Measurements from ENCODE around the gene CHAMP1. TPM values are rescaled to one million over a fixed set of nuclear protein-coding genes. Genes with fewer than 3 reads are reported as not detected.
"Not testable (repeated sequence)": the region's sequence is repeated elsewhere in the genome, so short reads cannot be mapped to it uniquely, and the experiment has no call there.

CHAMP1 gene
- total RNA-seq, 1 experiment from 2014 or later = 23.4 TPM

GRCh38 chr13:114334305-114335053 lies 20.2 kb downstream of the CHAMP1 start:
- H3K27me3 ChIP-seq = no peaks in the 10 kb centered on the region
- no peak overlapping the region for H3K27ac ChIP-seq
- H3K4me3 ChIP-seq = no peak overlapping the region
- no peaks in the 10 kb centered on the region for H3K36me3 ChIP-seq
- DNase-seq = no peak
- 0 out of 2 replicates have a peak, but pooled peaks cover 5% of the 10 kb centered on the region for H3K4me1 ChIP-seq
- H3K9me3 ChIP-seq (replicated peaks) = no peaks in the 10 kb centered on the region

- not testable (repeated sequence) for DNase-seq; H3K9me3 ChIP-seq (replicated peaks); H3K27ac ChIP-seq; H3K4me1 ChIP-seq; H3K36me3 ChIP-seq; H3K4me3 ChIP-seq; H3K27me3 ChIP-seq
Observed at GRCh38 chr13:114336457-114336856, 22.2 kb downstream of the CHAMP1 start.

GRCh38 chr13:114338959-114339358 lies 24.7 kb downstream of the CHAMP1 start:
- Histone ChIP-seq H3K27me3 (no peaks in the 10 kb centered on the region), H3K9me3 (replicated peaks) (no peaks in the 10 kb centered on the region), H3K4me3 (no peak overlapping the region), H3K4me1 (0 out of 2 replicates have a peak, but pooled peaks cover 4% of the 10 kb centered on the region), H3K36me3 (no peaks in the 10 kb centered on the region), H3K27ac (no peak overlapping the region)
- no peak for DNase-seq

GRCh38 chr13:114339857-114340534 lies 25.7 kb downstream of the CHAMP1 start:
- DNase-seq = peak; percentile 25 to 48

GRCh38 chr13:114341003-114341777 lies 26.9 kb downstream of the CHAMP1 start:
- H3K27me3 ChIP-seq = no peaks in the 10 kb centered on the region
- no peaks in the 10 kb centered on the region for H3K9me3 ChIP-seq (replicated peaks)
- H3K27ac ChIP-seq = no peak overlapping the region
- H3K36me3 ChIP-seq = no peaks in the 10 kb centered on the region
- no peaks in the 10 kb centered on the region for H3K4me1 ChIP-seq
- DNase-seq = peak in 1 of 2 experiments; percentile 20
- no peak overlapping the region for H3K4me3 ChIP-seq

More at GRCh38 chr13:114339857-114340534, 25.7 kb downstream of the CHAMP1 start:
- H3K27ac ChIP-seq = no peak overlapping the region
- no peaks in the 10 kb centered on the region for H3K27me3 ChIP-seq
- no peaks in the 10 kb centered on the region for H3K9me3 ChIP-seq (replicated peaks)
- no peaks in the 10 kb centered on the region for H3K4me1 ChIP-seq
- no peaks in the 10 kb centered on the region for H3K36me3 ChIP-seq
- no peak overlapping the region for H3K4me3 ChIP-seq

GRCh38 chr13:114347256-114347655 lies 33.0 kb downstream of the CHAMP1 start:
- H3K27ac ChIP-seq; H3K4me1 ChIP-seq; H3K4me3 ChIP-seq; H3K36me3 ChIP-seq; DNase-seq; H3K9me3 ChIP-seq (replicated peaks); H3K27me3 ChIP-seq: not testable (repeated sequence)

GRCh38 chr13:114352763-114353162 lies 38.5 kb downstream of the CHAMP1 start:
- not testable (repeated sequence) for H3K36me3 ChIP-seq; H3K4me1 ChIP-seq; H3K27me3 ChIP-seq; H3K27ac ChIP-seq; H3K4me3 ChIP-seq; H3K9me3 ChIP-seq (replicated peaks)
- DNase-seq = peak in 1 of 2 experiments; percentile 26

GRCh38 chr13:114353382-114353781 lies 39.1 kb downstream of the CHAMP1 start:
- H3K36me3 ChIP-seq; H3K9me3 ChIP-seq (replicated peaks); H3K27me3 ChIP-seq; H3K4me1 ChIP-seq; H3K27ac ChIP-seq; DNase-seq; H3K4me3 ChIP-seq: not testable (repeated sequence)

Other genes starting within 250 kb of the CHAMP1 start
- 18.6 and 20.5 TPM in 2 replicates for gene RASA3, start 181.9 kb upstream of the CHAMP1 start, total RNA-seq (2014; rRNA removed; shearing (Covaris generic))
- gene CFAP97D2, start 135.2 kb upstream of the CHAMP1 start, total RNA-seq (2014; rRNA removed; shearing (Covaris generic)) = 0.58 and 0.71 TPM in 2 replicates
- 26.3 and 29.9 TPM in 2 replicates for gene CDC16, start 79.6 kb upstream of the CHAMP1 start, total RNA-seq (2014; rRNA removed; shearing (Covaris generic))
- gene UPF3A, start 32.9 kb upstream of the CHAMP1 start, total RNA-seq (2014; rRNA removed; shearing (Covaris generic)) = 32.0 and 34.1 TPM in 2 replicates